Breast epithelium (tissue), 3 donors: ENCODE data around the gene CXCL14.

ENCODE experiments used
- POLR2A ChIP-seq: fragments of 450-650 bp; IDR thresholded peaks from one replicate; pipeline ENCODE4 v1.6.1; 2016; ENCODE audit warnings: antibody characterized with exemption, mild to moderate bottlenecking, moderate library complexity
- TF ChIP-seq, protein P1 (sequence below), 3 donors: fragments of 450-650 bp; IDR thresholded peaks; one replicate each; pipeline ENCODE4 v1.5.1; 2016 to 2017; ENCODE audit warnings: antibody characterized with exemption in 3 of 3, mild to moderate bottlenecking in 3 of 3, moderate library complexity in 3 of 3

DNA sequence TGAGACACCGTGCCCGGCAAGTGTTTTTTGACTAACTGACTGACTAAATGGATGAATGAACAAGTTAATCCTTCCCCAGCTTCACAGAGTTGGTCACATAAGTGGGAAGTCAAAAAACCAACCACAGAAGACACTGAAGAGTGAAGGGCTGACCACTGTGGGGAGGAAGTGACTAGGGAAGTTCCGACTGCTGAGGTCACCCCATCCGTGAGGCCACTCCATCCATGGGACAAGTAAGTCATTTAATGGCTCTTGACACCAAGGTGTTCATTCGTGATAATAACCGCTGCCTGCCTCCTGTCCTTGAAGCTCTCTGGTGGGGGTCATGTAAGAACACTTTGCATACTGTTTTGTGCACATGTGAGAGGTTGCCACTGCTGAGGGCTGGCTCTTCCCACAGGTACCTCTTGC lies 22.2 kb upstream of the CXCL14 start:
- TF ChIP-seq, protein P1, sequence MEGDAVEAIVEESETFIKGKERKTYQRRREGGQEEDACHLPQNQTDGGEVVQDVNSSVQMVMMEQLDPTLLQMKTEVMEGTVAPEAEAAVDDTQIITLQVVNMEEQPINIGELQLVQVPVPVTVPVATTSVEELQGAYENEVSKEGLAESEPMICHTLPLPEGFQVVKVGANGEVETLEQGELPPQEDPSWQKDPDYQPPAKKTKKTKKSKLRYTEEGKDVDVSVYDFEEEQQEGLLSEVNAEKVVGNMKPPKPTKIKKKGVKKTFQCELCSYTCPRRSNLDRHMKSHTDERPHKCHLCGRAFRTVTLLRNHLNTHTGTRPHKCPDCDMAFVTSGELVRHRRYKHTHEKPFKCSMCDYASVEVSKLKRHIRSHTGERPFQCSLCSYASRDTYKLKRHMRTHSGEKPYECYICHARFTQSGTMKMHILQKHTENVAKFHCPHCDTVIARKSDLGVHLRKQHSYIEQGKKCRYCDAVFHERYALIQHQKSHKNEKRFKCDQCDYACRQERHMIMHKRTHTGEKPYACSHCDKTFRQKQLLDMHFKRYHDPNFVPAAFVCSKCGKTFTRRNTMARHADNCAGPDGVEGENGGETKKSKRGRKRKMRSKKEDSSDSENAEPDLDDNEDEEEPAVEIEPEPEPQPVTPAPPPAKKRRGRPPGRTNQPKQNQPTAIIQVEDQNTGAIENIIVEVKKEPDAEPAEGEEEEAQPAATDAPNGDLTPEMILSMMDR (IDR thresholded peaks at IDR 0.05), result no peak
- TF ChIP-seq POLR2A, result no peak
